Neural crest cell (in vitro differentiated cells): Measurements from ENCODE around the gene UGT1A9. TPM values are rescaled to one million over a fixed set of nuclear protein-coding genes. Genes with fewer than 3 reads are reported as not detected.

ENCODE experiments used
- DNase-seq: peaks from one replicate; pipeline ENCODE4 v3.0.0; 2021; ENCODE audit warnings: low read depth, mixed read lengths, low spot score
- H3K27ac Mint-ChIP-seq: one replicate; pipeline ENCODE4 v1.8.0; 2021; ENCODE audit warnings: mild to moderate bottlenecking, mixed read lengths; ENCODE audit not compliant: unreplicated experiment
- H3K27me3 Mint-ChIP-seq: 2 replicates; pipeline ENCODE4 v1.8.0; 2021; ENCODE audit warnings: low read depth, mild to moderate bottlenecking, mixed read lengths
- H3K36me3 Mint-ChIP-seq: 2 replicates; pipeline ENCODE4 v1.8.0; 2021; ENCODE audit warnings: low read depth, mild to moderate bottlenecking, mixed read lengths
- H3K4me1 Mint-ChIP-seq: 2 replicates; pipeline ENCODE4 v1.8.0; 2021; ENCODE audit warnings: mixed read lengths
- H3K4me3 Mint-ChIP-seq: one replicate; pipeline ENCODE4 v1.8.0; 2021; ENCODE audit warnings: mild to moderate bottlenecking, mixed read lengths
- H3K9me3 Mint-ChIP-seq: 2 replicates; pipeline ENCODE4 v1.8.0; 2021; ENCODE audit warnings: mixed read lengths
- total RNA-seq: library from RNA; stranded (reverse); gene quantifications from 2 replicates; pipeline ENCODE4 v1.2.1, GENCODE V29; 2021
- TF ChIP-seq, protein P1 (sequence below): fragments of 200-600 bp; sonication (generic); conservative IDR thresholded peaks from 2 replicates; pipeline ENCODE4 v1.5.0; 2021; ENCODE audit warnings: antibody characterized with exemption, mild to moderate bottlenecking

The UGT1A9 gene
- total RNA-seq, 1 donor from 2014 or later = not detected

DNA sequence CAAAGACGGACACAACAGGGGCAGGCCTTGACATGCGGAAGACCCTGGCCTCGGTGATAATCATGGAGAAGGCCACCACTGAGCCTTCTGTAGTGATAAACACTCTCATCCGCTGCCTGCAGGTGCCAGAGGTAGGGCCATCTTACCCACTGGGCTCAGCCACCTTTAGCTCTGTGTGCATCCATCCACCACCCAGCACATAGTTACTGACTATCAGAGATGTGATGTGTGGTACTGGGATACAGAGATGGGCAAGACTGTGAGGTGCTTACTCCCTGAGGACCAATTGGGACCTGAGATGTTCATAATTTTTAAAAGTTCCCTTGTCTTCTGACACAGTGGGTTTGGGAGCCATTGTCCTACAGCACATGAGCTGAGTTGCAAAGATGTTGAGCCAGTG is 108.0 kb downstream of the UGT1A9 start:
- Mint-ChIP-seq H3K4me3 (no peak overlapping the region), H3K9me3 (peaks cover 9% of the 10 kb centered on the region), H3K4me1 (no peaks in the 10 kb centered on the region)

DNA sequence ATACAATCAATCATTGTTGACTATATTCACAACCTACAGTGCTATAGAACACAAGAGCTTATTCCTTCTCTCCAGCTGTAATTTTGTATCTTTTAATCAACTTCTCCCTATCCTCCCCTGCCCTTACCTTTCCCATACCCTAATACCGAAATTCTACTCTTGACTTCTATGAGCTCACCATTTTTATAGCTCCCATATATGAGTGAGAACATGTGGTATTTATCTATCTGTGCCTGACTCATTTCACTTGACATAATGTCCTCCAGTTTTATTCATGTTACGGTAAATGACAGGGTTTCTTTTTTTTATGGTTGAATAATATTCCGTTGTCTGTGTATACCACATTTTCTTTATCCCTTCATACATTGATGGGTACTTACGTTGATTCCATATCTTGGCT is 109.1 kb downstream of the UGT1A9 start:
- Mint-ChIP-seq H3K4me1 (no peaks in the 10 kb centered on the region), H3K4me3 (no peak overlapping the region)

More for the DNA sequence above, 108.0 kb downstream of the UGT1A9 start:
- no peak overlapping the region for H3K27ac Mint-ChIP-seq
- peaks cover 3% of the 10 kb centered on the region for H3K27me3 Mint-ChIP-seq
- no peak for DNase-seq
- H3K36me3 Mint-ChIP-seq = no peaks in the 10 kb centered on the region
- TF ChIP-seq, protein P1, sequence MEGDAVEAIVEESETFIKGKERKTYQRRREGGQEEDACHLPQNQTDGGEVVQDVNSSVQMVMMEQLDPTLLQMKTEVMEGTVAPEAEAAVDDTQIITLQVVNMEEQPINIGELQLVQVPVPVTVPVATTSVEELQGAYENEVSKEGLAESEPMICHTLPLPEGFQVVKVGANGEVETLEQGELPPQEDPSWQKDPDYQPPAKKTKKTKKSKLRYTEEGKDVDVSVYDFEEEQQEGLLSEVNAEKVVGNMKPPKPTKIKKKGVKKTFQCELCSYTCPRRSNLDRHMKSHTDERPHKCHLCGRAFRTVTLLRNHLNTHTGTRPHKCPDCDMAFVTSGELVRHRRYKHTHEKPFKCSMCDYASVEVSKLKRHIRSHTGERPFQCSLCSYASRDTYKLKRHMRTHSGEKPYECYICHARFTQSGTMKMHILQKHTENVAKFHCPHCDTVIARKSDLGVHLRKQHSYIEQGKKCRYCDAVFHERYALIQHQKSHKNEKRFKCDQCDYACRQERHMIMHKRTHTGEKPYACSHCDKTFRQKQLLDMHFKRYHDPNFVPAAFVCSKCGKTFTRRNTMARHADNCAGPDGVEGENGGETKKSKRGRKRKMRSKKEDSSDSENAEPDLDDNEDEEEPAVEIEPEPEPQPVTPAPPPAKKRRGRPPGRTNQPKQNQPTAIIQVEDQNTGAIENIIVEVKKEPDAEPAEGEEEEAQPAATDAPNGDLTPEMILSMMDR = no peak

DNA sequence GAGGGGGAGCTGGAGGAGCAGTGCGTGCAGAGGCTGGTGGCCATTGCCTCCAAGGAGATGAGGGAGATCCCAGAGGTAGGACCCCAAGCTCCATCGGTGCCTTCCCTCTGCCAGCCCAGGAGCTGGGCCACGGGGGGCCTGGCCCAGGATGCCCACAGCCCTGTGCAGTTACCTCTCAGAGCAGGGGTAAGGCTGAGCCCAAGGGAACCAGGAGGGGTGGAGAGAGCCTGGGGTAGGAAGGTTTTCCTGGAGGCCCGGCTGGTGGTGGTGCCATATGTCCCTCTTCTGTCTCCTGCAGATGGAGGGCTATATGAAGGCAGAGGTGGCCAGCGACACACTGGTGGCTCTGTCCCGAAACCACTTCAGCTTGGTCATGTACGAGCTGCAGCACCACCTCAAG is 117.9 kb downstream of the UGT1A9 start:
- Mint-ChIP-seq H3K36me3 (no peaks in the 10 kb centered on the region), H3K4me3 (no peak overlapping the region), H3K27me3 (no peaks in the 10 kb centered on the region), H3K9me3 (no peaks in the 10 kb centered on the region), H3K4me1 (no peaks in the 10 kb centered on the region), H3K27ac (no peak overlapping the region)
- no peak for DNase-seq
- TF ChIP-seq, protein P1 = no peak

More for the DNA sequence above, 109.1 kb downstream of the UGT1A9 start:
- no peaks in the 10 kb centered on the region for H3K36me3 Mint-ChIP-seq
- no peak overlapping the region for H3K27ac Mint-ChIP-seq
- TF ChIP-seq, protein P1 = no peak
- peaks cover 3% of the 10 kb centered on the region for H3K27me3 Mint-ChIP-seq
- no peak for DNase-seq
- H3K9me3 Mint-ChIP-seq = peaks cover 6% of the 10 kb centered on the region

- DNase-seq = no peak
- no peak overlapping the region for H3K27ac Mint-ChIP-seq
These were observed 119.6 kb downstream of the UGT1A9 start for GRCh38 chr2:233791151-233791882.

DNA sequence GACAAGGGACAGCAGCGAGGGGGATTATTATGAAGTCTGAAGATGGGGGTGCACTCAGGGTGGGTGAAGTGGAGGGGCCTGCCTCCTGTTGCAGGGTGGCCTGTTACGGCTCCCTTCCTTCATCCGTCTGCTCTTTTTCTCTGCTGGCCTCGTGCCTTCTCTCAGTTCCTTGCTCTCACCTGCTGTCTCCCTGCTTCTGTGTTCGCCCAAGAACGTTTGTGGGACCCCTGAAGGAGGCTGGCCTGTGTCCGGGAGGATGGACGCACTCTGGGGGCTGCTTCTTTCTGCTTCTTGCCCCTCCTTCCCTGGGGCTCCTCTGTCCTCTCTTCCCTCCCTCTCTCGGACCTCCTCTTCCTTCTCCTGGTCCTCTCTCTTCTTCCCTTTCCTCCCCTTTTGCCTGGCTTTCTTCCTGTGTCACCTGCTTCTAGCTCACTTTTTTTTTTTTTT is 120.2 kb downstream of the UGT1A9 start:
- no peak for DNase-seq
- H3K27me3 Mint-ChIP-seq = no peaks in the 10 kb centered on the region
- H3K36me3 Mint-ChIP-seq = no peaks in the 10 kb centered on the region
- peak overlapping the region; percentile 50 for H3K27ac Mint-ChIP-seq
- H3K4me1 Mint-ChIP-seq = no peaks in the 10 kb centered on the region
- H3K4me3 Mint-ChIP-seq = no peak overlapping the region
- TF ChIP-seq, protein P1 = no peak
- no peaks in the 10 kb centered on the region for H3K9me3 Mint-ChIP-seq

More at GRCh38 chr2:233791151-233791882, 119.6 kb downstream of the UGT1A9 start:
- Mint-ChIP-seq H3K4me1 (no peaks in the 10 kb centered on the region), H3K27me3 (no peaks in the 10 kb centered on the region), H3K9me3 (no peaks in the 10 kb centered on the region), H3K36me3 (no peaks in the 10 kb centered on the region), H3K4me3 (no peak overlapping the region)
- TF ChIP-seq, protein P1 = no peak
